ENCODE data around the gene TRNP1.
"Not testable (repeated sequence)": the region's sequence is repeated elsewhere in the genome, so short reads cannot be mapped to it uniquely, and the experiment has no call there.

TRNP1 gene

GRCh38 chr1:26976621-26977510 lies 16.6 kb upstream of the TRNP1 start:
- no peak for DNase-seq

- DNase-seq, result no peak
Observed at GRCh38 chr1:26978901-26979300, 14.6 kb upstream of the TRNP1 start.

- DNase-seq, result no peak
Observed at GRCh38 chr1:26981146-26981846, 12.2 kb upstream of the TRNP1 start.

- DNase-seq, result no peak
Observed at GRCh38 chr1:26983863-26984262, 9.6 kb upstream of the TRNP1 start.

DNA sequence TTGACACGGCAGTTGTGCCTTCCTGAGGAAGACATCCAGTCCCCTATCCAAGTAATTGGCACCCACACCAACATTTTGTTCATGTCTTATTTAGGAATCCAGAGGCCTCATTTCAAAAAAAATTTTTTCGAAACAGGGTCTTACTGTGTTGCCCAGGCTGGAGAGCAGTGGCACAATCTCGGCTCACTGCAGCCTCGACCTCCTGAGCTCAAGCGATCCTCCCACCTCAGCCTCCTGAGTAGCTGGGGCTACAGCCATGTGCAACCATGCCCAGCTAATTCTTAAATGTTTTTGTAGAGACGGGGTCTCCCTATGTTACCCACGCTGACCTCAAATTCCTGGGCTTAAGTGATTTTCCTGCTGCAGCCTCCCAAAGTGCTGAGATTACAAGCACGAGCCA lies 9.2 kb upstream of the TRNP1 start:
- DNase-seq, result no peak

GRCh38 chr1:26986658-26987057 lies 6.8 kb upstream of the TRNP1 start:
- DNase-seq, result no peak

GRCh38 chr1:26989403-26990109 lies 3.9 kb upstream of the TRNP1 start:
- DNase-seq, result not testable (repeated sequence)

- DNase-seq, result no peak
Observed at GRCh38 chr1:26991310-26992116, 2.0 kb upstream of the TRNP1 start.

GRCh38 chr1:26994020-26994786 lies 711 bp downstream of the TRNP1 start:
- DNase-seq, result peak in 2 of 6 experiments; percentile 20 to 24

DNA sequence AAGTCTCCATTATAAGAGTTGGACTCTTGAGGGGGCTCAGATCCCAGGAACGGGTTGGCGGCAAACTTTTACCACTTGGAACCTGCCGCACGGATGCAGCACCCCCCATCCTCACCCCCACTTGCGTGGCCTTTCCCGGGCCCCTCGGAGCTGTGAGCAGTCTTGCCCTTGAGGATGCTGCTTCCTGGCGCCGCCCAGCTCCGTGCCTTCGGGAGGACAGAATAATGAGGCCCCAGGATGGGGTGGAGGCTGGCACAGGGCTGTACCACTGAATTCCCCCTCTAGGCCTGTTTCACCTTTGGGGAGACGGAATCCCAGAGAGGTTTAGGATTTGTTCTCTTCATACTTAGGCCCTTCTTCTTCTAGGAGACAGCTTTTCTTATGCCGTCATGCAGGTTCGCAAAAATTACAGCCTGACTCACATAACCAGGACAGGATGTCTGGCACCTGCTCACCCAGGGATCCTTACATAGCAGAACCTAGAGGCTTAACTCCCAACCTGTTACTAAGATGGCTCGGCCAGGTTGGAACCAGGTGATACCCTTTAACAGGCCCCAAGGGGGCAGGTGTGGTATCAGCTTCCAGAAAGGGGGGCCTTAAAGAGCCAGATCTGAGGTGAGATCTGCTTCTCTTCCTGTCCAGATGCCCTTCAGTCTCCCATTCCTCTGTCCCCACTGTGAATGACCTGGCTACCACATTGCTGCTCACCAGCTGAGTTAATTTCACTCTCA lies 1.5 kb downstream of the TRNP1 start:
- DNase-seq, result no peak

DNA sequence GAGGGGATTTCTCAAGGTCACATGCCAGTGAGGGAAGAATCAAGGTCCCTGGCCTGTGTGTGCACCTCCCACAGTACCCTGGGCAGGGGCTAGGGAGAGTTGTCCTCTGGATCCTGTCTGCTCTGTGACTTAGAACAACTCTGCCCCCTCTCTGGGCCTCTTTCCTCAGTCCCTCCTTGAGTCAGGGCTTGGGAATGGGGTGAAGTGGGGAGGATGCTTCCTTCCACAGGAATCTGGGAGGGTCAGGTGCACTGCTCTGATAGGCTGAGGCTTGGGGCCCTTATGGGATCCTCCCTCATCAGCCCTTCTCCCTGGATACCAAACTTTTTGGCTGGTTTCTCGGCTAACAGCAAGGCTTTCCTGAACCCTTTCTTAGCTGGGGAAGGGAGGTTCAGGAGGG lies 2.5 kb downstream of the TRNP1 start:
- DNase-seq, result no peak

DNA sequence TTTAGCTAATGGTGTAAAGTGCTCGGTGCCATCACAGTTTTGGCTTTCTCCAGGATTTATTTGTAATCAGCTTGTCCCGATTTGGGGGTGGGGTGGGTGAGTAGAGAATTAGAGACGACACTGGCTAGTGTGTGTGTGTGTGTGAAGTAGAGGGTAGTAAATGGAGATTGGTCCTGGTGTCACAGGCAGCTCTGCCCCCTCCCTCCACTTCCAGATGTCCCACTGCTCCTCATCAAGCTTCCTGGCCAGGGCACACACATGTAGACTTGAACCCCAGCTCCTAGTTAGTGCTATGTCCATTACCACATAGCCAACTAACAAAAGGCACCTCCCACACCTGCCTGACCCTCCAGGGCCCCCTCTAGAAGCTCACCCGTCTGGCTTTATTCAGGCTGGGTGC lies 3.2 kb downstream of the TRNP1 start:
- DNase-seq, result no peak

- DNase-seq, result no peak
Observed at GRCh38 chr1:26998429-26999300, 5.2 kb downstream of the TRNP1 start.

DNA sequence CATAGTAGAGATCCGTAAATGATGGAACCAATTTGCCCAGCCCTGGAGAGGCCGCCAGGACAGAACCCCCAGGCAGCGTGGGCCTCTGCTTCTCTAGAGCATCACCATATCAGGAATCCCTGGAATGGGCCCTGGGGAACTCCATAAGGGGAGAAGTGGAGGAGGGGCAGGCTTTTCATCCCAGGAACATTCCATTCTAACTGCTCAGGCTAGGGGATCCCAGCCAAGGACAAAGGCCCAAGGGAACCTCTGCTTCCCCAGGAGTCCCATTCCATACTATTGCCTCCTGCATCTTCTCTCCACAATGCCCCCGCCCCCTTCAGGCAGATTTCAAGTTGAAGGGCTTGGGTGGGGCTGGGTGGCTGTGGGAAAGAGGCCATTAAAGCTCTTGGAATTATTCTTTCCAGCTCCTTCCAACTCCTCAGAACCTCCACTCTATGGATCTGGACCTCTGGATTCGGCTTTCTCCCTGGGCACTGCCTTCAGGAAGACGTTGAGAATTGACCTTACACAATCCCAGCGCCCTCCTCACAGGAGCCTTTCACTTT lies 6.0 kb downstream of the TRNP1 start:
- no peak for DNase-seq

DNA sequence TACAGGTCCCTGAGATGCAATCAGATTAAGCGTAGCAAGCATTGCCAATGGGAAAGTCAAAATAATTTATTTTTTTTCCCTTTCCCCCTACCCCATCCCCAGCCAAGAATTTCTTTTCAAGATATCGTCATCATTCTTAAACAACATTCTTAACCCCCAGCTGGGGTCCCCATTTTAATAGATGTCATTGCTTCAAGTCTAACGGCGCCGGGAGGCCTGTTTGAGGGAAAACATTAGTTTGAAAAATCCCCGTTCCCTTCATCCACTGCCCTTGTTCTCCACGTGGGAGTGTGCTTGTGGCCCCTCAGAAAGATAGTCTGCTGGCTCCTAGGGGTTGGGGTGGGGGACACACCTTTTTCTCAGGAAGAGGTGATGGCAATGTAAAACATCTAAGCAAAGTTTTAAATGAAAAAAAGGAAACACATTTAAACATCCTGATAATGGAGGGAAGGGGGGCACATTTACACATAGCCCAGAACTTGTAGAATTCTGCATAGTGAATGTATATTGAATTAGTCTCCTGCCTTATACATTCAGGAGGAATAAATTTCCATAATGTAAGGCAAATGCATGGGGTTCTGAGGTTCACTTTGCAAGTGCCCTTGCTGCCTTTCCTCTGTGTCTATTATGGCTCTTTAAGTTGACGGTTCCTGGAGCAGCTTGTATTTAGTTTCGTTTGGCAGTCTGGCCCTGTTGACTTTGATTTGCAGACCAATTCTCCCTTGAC lies 6.8 kb downstream of the TRNP1 start:
- DNase-seq, result no peak

GRCh38 chr1:27000817-27001460 lies 7.4 kb downstream of the TRNP1 start:
- DNase-seq, result no peak

- no peak for DNase-seq
Observed at GRCh38 chr1:27001570-27002360, 8.3 kb downstream of the TRNP1 start.

Data from stimulated activated naive CD4-positive, alpha-beta T cell (primary cell).